ENCODE results near the gene CACNB2. TPM values are rescaled to one million over a fixed set of nuclear protein-coding genes. Genes with fewer than 3 reads are reported as not detected.

Gene CACNB2
- total RNA-seq, 4 donors from 2014 or later, result 0.16 to 2.4 (median 1.8) TPM

- TF ChIP-seq CTCF (IDR thresholded peaks at IDR 0.05; ENCODE audit: low read depth), result no peak
Observed at GRCh38 chr10:18539335-18539734, 399.1 kb downstream of the CACNB2 start.

GRCh38 chr10:18540195-18540594, 400.0 kb downstream of the CACNB2 start:
- no peak for TF ChIP-seq CTCF (IDR thresholded peaks at IDR 0.05; ENCODE audit: low read depth)

GRCh38 chr10:18542832-18543231, 402.6 kb downstream of the CACNB2 start:
- no peak for TF ChIP-seq CTCF (IDR thresholded peaks at IDR 0.05; ENCODE audit: low read depth)

- no peak for TF ChIP-seq CTCF (IDR thresholded peaks at IDR 0.05; ENCODE audit: low read depth)
Observed at GRCh38 chr10:18545621-18546305, 405.5 kb downstream of the CACNB2 start.

GRCh38 chr10:18549105-18549504, 408.9 kb downstream of the CACNB2 start:
- no peak for TF ChIP-seq CTCF (IDR thresholded peaks at IDR 0.05; ENCODE audit: low read depth)

- TF ChIP-seq CTCF (IDR thresholded peaks at IDR 0.05; ENCODE audit: low read depth), result no peak
Observed at GRCh38 chr10:18551473-18551872, 411.2 kb downstream of the CACNB2 start.

GRCh38 chr10:18554479-18554878, 414.3 kb downstream of the CACNB2 start:
- no peak for TF ChIP-seq CTCF (IDR thresholded peaks at IDR 0.05; ENCODE audit: low read depth)

Measured in subcutaneous adipose tissue (tissue), 4 donors.